ENCODE results near the gene TGIF2. TPM values are rescaled to one million over a fixed set of nuclear protein-coding genes. Genes with fewer than 3 reads are reported as not detected.

The TGIF2 gene
- total and polyA plus RNA-seq, 2 of the 13 experiments (the other 11 are each of a cell fraction or from before 2014, with no cell fraction given): 41.3 to 53.9 TPM

DNA sequence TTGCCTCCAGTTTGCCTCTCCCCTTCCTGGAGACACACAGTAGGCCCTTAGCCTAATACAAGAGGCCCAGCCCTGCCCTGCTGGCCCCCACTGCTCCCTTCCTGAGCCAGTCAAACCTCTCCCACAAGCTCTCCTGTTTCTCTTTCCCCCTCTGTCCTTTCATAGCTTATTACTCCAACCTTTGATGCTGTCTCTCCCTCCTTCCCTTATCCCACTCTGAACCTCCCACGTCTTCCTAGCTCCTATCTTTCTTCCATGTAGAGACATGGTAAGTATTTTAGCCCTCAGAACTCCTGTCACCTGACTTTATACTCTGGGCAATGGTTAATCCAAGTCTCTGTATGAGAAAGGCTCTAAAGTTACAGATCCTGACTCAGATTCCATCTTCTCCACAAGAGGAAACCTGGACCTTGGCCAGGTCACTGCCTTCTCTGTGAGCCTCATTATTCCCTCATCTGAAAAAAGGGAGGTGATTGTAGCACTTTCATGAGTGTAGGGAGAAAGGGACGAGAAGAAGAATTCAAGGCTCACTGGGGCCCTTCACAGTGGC, 6.7 kb downstream of the TGIF2 start:
- Histone ChIP-seq H3K9me3 (ENCODE audit: low read length) (no peaks in the 10 kb centered on the region), H3K4me1 (ENCODE audit: insufficient read depth, low read length) (peaks cover 33% of the 10 kb centered on the region), H3K9ac (ENCODE audit: insufficient read depth, low read depth, low read length) (no peak overlapping the region), H3K4me3 (replicated peaks in 1 of 3; ENCODE audit: insufficient read depth in 1 of 3, low read depth in 2 of 3, low read length in 3 of 3) (no peak overlapping the region), H3K4me2 (ENCODE audit: low read depth, low read length) (no peak overlapping the region), H4K20me1 (ENCODE audit: insufficient read depth, low read length) (peaks cover 29% of the 10 kb centered on the region), H3K27ac (ENCODE audit: extremely low read length, insufficient read depth, low read length) (no peak overlapping the region), H2AFZ (ENCODE audit: low read length) (no peak overlapping the region), H3K36me3 (replicated peaks in 1 of 2; ENCODE audit: control insufficient read depth in 1 of 2, insufficient read depth in 2 of 2, low read length in 2 of 2) (peaks cover 35 to 51% of the 10 kb centered on the region in 2 experiments), H3K27me3 (ENCODE audit: control insufficient read depth in 1 of 2, insufficient read depth in 2 of 2, low read length in 2 of 2) (no peaks in the 10 kb centered on the region; a peak in 1 of 5 replicates), H3K79me2 (ENCODE audit: insufficient read depth, low read length) (peaks cover 43% of the 10 kb centered on the region)
- no peak for TF ChIP-seq ZNF761 (CRISPR knock-in tag; conservative IDR thresholded peaks at IDR 0.05)
- no peak for TF ChIP-seq GTF3A (CRISPR knock-in tag; conservative IDR thresholded peaks at IDR 0.05)
- TF ChIP-seq KDM1A (CRISPR knock-in tag; IDR thresholded peaks at IDR 0.05): no peak
- no peak for TF ChIP-seq TEF (CRISPR knock-in tag; IDR thresholded peaks at IDR 0.05)
- no peak for TF ChIP-seq MIER2 (CRISPR knock-in tag; IDR thresholded peaks at IDR 0.05)
- no peak for TF ChIP-seq IRF2 (CRISPR knock-in tag; IDR thresholded peaks at IDR 0.05)
- TF ChIP-seq U2AF2 (IDR thresholded peaks at IDR 0.05; ENCODE audit: low read depth, low read length): no peak
- no peak for TF ChIP-seq ZNF800 (CRISPR knock-in tag; IDR thresholded peaks at IDR 0.05)
- TF ChIP-seq HCFC1 (IDR thresholded peaks at IDR 0.05; ENCODE audit: low read depth, low read length): no peak
- no peak for TF ChIP-seq NR2F6 (IDR thresholded peaks at IDR 0.05)
- TF ChIP-seq NR2F6 (CRISPR knock-in tag; IDR thresholded peaks at IDR 0.05): no peak
- no peak for TF ChIP-seq TP53 (CRISPR knock-in tag; conservative IDR thresholded peaks at IDR 0.05)
- no peak for TF ChIP-seq MYC (CRISPR knock-in tag; IDR thresholded peaks at IDR 0.05; ENCODE audit: borderline replicate concordance)
- no peak for DNase-seq (ENCODE audit: low spot score)
- in situ Hi-C loops (cut with HindIII; ENCODE audit: extremely low pct_ligation_motif_present, low pct_unique_long_range_greater_than_20kb) (no loop called here), intact Hi-C loops (cut with micrococcal nuclease; ENCODE audit: unreplicated experiment) (loop anchor here (10.0 kb wide), 1 partner anchor 115 kb away; no protein-coding TSS in a partner anchor)
- POLR2A ChIA-PET: no interaction called here
- BruUV-seq (replicated peaks): no TSS peak
- no peak for FAIRE-seq
- 92% methylated on average over 2 of the region's 2 CpGs for WGBS (ENCODE audit: low lambda C conversion rate)
- no peak for ATAC-seq
- CTCF ChIA-PET (ENCODE audit: low intra/inter-chr PET ratio, low total read pairs): no interaction called here
